Measurements from ENCODE around the gene DAAM1.

DNA sequence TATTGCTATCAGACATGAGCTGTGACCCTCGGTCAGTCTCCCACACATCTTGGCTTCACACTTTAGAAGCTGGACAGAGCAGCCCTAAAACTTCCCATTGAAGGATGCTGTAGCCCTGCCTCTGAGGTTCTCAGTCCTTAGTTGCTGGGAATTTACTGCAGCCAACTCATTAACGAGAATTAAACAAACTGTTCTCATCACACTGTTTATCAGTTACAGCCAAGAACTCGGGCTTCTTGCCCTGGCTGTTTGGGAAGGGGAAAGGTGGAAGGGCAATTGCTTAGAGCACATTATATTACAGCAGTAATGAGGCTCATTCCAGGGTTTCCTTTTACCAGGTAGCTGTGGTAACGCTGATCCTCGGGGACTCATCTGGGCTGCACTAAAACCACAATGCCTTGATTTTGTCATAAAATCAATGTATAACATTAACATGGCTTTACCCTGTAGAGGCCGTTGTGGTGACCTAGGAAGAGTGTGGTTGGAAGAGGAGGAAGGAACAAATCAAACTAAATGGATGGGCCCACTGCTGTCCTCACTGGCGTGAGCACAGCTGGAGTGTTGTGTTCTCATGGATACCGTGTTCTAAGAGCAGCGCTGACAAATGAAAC lies 189.6 kb downstream of the DAAM1 start:
- TF ChIP-seq POLR2A (IDR thresholded peaks at IDR 0.05) (no peak), CTCF (IDR thresholded peaks at IDR 0.05) (no peak), POLR2AphosphoS5 (IDR thresholded peaks at IDR 0.05; ENCODE audit: insufficient read depth in 1 of 2, low read depth in 1 of 2) (peak in 1 of 2 donors; percentile 44)
